ENCODE data around the gene SLIT3.

The SLIT3 gene

DNA sequence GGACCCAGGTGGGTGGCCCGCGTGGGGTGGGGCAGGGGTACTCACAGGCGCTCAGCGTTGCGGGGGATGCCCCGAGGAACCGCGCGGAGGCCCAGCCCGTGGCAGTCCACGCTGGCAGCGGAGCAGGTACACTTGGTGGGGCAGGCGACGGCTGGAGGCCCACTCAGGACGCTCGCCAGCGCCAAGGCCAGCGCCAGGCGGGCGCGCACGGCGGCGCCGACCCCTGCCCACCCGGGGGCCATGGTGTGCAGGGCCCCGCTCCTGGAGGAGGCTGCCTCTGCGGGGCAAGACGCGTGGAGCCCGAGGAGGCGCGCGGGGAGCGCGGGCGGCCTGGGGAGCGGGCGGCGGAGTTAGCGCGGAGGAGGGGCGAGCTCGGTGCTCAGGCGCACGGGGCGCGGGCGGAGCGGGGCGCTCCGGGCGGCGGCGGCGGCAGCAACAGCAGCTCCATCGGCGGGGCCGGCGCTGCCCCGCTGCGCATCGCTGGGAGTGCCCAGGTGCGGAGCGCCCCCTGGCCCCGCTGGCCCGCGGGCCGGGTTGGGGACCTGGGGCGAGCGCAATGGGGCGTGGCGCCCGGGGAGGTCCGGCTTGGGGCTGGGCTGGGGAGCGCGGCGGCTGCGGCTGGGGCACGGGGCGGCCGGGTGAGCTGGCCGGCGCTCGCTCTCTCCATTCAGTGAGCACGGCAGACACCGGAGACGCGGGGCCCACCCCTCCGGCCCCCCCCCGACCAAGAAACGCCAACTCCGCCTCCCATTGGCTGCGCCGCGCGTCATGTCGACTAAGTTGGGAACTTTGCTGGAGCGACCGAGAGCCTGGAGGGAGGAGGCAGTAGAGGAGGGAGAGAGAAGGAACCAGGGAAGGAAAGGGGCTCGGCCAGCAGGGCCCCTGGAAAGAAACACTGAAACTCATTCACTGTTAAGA, at the start of gene SLIT3:
SLIT3 (minus strand) TSS at position 672 of the 918 bp plus-strand sequence; CDS start at position 242, 430 bp downstream.
- no peak for DNase-seq

DNA sequence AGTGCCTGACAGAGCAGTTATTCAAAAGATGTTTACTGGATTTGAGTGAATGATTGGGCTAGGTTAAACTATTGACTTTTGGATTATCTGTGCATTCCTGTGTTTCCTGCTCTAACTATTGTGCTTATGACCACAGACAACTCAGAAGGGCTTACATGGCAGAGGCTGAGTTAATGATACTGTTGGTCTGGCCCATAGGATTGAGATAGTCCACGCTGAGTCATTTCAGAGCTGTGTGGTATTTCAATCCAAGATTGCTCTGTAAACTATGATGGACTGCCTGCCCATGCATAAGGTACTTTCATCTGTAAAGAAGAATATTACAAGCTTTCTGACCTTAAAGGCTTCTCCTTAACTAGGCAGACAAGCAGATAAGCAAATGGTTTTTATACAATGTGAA, 49.1 kb upstream of the SLIT3 start:
- DNase-seq, result no peak

- no peak for DNase-seq
Measured at GRCh38 chr5:169347786-169348185, 46.8 kb upstream of the SLIT3 start.

DNA sequence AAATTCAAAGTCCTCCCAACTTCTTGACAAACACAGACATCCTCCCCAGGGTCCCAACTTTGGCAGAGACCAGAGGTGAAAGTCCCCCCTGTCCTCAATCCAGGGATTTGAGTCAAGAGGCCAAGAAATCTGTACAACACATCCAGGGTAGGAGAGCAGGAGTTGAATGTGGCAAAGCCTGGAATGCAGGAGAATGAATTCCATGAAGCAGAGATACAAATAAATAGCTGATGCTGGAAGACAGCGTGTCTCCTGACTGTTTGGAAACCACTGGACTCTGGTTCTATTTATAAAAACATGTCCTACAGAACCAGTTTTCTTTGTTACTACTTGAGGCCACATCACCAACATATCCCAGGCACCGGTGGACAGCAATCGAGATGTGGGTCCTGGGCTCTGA, 43.7 kb upstream of the SLIT3 start:
- no peak for DNase-seq

DNA sequence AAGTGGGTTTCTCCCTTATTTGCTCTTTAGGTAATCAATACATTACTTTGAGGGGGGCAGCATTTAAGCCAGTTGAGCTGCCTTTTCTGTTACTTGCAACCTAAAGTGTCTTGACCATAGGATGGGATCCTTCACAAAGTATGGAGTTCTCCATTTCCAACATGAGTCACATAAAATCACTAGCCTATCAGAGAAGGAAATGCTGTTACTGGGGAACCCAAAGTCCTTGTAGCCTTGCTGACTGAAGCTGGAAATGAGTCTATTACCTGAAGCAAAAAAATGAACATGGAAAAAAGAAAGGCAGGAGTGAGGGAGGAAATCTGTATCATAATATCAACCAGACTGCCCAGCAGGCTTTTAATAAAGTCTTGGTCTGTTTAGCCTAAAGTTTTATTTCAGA, 42.8 kb upstream of the SLIT3 start:
- DNase-seq, result no peak

DNA sequence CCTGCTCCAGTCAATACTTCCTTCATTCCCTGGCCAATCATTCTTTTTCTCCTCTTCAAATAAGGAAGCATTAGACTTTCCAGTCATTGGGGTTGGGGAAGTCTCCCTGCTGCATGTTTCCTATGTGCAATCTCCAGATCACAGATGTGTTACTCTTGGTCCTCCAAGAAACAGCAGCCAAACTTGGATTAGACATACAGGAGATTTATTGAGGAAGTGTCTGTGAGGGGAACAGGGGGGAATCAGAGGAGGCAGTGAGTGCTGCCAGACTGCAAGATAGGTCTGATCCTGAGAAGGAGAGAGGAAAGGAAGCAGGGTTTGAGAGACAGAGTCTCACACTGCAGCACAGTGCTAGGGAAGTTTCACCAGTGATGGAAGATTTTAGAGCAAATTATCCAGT, 40.6 kb upstream of the SLIT3 start:
- no peak for DNase-seq

GRCh38 chr5:169339869-169340268, 38.9 kb upstream of the SLIT3 start:
- DNase-seq, result no peak

- DNase-seq, result no peak
Measured at GRCh38 chr5:169336242-169336641, 35.3 kb upstream of the SLIT3 start.

GRCh38 chr5:169335806-169336205, 34.9 kb upstream of the SLIT3 start:
- no peak for DNase-seq

- no peak for DNase-seq
Measured at GRCh38 chr5:169333518-169333917, 32.6 kb upstream of the SLIT3 start.

- no peak for DNase-seq
Measured at GRCh38 chr5:169331292-169331852, 30.4 kb upstream of the SLIT3 start.

DNA sequence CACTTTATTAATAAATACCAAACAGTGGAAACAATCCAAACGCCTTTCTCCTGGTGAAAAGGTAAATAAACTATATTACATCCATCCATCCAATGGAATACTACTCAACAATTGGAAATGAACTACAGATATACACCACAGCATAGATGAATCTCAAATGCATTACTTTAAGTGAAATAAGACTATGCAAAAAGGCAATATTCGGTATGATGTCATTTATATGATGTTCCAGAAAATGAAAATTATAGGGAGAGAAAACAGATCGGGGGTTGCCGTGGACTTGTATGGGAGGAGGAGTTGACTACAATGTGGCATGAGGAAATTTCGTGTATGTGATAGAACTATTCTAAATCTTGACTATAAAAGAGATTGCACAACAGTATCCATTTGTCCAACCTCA, 27.5 kb upstream of the SLIT3 start:
- DNase-seq, result no peak

GRCh38 chr5:169325273-169325672, 24.3 kb upstream of the SLIT3 start:
- DNase-seq, result no peak

DNA sequence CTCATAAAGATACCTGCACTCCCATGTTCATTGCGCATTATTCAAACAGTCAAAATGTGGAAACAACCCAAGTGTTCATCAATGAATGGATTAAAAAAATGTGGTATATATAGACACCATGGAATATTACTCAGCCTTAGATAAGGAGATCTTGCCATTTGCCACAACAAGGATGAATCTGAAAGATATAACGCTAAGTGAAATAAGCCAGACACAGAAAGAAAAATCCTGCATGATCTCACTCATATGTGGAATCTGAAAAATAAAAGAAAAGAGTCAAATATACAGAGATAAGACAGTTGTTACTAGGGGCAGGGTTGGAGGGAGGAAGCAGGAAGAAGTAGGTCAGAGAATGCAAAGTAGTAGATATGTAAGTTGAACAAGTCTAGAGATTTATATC, 17.6 kb upstream of the SLIT3 start:
- DNase-seq, result no peak

DNA sequence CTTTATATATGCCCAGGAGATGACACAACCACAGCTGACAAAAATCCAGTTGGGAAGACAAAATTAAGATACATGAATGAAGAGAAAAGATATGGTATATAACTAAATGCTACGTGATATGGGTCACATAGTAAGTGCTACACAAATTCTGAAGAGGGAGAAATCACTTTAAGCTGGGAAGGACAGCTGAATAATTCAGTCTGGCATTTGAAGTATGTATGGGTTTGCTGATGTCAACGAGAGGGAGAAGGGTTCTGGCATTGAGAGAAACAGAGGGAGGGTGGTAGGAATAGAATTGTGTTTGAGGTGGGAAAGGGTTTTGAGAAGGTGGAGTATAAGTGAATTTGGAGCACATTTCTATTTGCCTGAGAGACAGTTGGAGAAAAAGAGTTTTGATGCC, 6.7 kb upstream of the SLIT3 start:
- DNase-seq, result no peak

DNA sequence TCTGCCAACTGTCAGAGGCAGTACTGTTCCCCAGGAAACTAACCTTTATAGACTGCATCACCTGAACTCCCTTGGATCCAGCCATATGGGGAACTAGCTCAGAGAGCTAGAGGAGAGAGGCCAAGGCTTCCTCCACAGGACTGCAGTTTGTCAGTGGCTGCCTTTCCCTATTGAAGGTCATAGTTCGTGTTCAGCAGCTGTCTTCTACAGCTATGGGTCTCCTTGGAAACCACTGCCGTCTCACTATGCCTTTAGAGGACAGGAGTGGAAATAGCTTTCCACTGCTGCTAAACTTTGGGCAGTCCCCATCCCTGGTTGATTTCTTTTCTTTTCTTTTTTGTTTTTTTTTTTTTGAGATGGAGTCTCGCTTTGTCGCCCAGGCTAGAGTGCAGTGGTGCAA, 4.4 kb upstream of the SLIT3 start:
- no peak for DNase-seq

GRCh38 chr5:169304175-169304574, 3.2 kb upstream of the SLIT3 start:
- DNase-seq, result no peak

GRCh38 chr5:169303119-169303515, 2.2 kb upstream of the SLIT3 start:
- DNase-seq, result no peak

DNA sequence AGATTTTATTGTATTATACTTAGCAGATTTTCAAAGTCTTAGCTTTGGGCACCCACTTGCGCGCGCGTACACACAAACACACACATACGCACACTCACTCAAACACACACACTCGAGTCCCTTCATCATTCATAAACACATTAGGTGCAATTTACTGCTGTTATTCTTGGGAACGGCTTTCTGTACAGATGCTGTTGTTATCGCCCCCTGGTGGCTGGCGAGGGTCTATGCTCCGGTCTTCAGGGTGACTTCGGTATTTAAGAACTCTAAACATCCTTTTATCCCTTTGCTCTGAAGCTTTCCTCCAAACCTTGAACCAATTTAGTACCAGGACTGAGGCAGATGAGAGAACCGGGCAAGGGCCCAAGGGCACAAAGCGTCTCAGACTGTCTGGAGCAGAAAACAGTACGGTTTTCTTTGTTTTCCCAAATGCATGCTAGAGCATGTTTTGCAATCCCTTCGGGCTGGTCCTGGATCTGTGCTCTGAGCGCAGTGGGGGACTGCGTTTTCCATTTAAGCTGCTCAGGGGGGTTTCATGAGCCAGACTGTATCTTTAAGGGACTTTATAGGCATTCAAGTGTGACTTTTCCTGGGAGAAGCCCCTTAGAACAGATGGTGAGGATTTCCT, 1.7 kb upstream of the SLIT3 start:
- DNase-seq, result peak; percentile 34

GRCh38 chr5:169301986-169302385, 1.0 kb upstream of the SLIT3 start:
- no peak for DNase-seq

DNA sequence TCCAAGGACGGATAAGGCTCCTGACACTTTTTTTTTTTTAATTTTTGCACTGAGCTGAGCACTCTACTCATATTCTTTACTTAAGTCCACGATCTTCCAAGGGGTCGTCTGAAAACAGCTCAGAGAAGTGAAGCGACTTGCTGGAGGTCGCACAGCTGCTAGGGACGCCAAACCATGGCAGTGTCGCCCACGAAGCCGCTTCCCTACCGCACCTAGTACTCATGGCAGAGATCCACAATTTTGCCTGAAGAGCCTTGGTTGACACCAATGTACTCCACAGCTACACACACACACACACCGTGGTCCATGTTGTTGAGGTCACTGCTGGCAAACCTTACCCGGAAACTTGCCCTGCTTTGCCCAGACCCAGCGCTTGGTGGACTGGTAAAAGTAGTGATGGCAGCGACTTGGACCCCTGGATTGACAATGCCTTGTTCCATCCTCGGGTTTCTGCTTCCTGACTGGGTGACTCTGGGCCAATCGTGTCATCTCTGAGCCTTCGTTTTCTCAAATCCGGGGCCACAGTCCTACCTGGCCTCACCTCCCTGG, 521 bp upstream of the SLIT3 start:
- no peak for DNase-seq

DNA sequence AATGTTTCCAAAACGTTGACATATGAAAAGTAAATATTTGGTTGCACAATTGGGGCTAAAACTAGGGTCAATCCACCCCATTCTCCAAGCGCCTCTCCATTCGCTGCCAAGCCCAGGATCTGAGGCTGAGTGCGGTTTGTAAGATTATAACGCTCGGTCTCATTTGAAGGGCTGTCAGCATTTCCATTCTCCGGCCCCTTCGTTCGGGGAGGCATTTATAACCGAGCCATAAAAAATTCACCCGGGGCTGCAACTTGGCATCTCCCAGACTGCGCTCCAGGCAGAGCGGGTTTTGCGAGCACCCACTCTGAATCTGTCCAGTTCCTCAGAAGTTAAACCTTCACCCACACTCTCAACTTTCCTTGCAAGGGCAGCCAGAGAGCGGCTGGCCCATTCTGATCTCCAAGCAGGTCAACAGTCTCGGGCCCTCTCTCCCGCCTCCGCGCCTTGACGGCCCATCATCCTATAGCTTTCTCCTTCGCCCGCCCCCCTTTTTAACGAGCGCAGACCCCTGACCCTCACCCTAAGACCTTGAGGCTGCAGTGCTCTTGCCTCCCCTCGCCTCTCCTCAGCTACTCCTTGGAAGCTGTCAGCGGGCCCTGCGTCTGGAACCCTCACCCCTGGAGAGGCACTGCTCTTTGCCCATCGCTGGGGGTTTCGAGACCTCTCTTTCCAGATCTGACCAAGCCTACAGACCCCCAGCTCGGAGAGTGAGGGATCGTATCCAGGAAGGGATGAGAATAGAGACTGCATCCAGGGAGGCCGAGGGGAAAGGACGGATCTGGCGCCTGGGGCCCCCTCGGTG, 1.1 kb downstream of the SLIT3 start:
- no peak for DNase-seq

- DNase-seq, result no peak
Measured at GRCh38 chr5:169299191-169299662, 1.7 kb downstream of the SLIT3 start.

Measured in activated CD8-positive, alpha-beta memory T cell treated with anti-CD3 and anti-CD28 coated beads, Interleukin-2, amount 50 U/mL, for 4 hours (primary cell).